ENCODE results near the gene RBM33. TPM values are rescaled to one million over a fixed set of nuclear protein-coding genes. Genes with fewer than 3 reads are reported as not detected.

The RBM33 gene
- total RNA-seq, 1 donor from 2014 or later, result 73.2 TPM

DNA sequence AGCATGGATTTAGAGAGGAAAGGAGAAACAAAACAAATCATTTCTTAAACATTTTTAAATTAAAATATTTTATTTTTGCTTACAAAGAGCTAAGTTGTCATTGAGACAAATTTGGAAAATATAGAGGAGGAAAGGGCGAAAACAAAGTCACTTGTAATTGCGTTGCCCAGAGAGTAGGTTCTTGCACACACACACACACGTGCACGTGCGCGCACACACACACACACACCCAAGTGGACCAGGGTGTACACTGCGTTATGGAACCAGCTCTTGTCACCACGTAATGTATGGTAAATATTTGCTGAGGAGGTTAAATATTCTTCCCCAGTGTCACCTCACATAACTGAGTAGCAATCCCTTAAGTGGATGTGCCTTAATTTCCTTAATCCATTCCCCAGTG, 146.2 kb downstream of the RBM33 start:
- Mint-ChIP-seq H3K27me3 (ENCODE audit: low read depth) (peaks cover 43% of the 10 kb centered on the region), H3K4me3 (peak overlapping the region; percentile 54), H3K36me3 (ENCODE audit: low read depth) (peaks cover 10% of the 10 kb centered on the region), H3K9me3 (no peaks in the 10 kb centered on the region), H3K27ac (ENCODE audit: unreplicated experiment) (no peak overlapping the region), H3K4me1 (peaks cover 9% of the 10 kb centered on the region)
- TF ChIP-seq, protein P1, sequence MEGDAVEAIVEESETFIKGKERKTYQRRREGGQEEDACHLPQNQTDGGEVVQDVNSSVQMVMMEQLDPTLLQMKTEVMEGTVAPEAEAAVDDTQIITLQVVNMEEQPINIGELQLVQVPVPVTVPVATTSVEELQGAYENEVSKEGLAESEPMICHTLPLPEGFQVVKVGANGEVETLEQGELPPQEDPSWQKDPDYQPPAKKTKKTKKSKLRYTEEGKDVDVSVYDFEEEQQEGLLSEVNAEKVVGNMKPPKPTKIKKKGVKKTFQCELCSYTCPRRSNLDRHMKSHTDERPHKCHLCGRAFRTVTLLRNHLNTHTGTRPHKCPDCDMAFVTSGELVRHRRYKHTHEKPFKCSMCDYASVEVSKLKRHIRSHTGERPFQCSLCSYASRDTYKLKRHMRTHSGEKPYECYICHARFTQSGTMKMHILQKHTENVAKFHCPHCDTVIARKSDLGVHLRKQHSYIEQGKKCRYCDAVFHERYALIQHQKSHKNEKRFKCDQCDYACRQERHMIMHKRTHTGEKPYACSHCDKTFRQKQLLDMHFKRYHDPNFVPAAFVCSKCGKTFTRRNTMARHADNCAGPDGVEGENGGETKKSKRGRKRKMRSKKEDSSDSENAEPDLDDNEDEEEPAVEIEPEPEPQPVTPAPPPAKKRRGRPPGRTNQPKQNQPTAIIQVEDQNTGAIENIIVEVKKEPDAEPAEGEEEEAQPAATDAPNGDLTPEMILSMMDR (conservative IDR thresholded peaks at IDR 0.05), result no peak
- DNase-seq (ENCODE audit: low read depth, low spot score), result no peak

GRCh38 chr7:155791214-155791737, 146.8 kb downstream of the RBM33 start:
- H3K4me3 Mint-ChIP-seq, result peak overlapping the region; percentile 54
- H3K9me3 Mint-ChIP-seq, result no peaks in the 10 kb centered on the region
- DNase-seq (ENCODE audit: low read depth, low spot score), result no peak
- H3K4me1 Mint-ChIP-seq, result peaks cover 6% of the 10 kb centered on the region
- peaks cover 43% of the 10 kb centered on the region for H3K27me3 Mint-ChIP-seq (ENCODE audit: low read depth)
- peaks cover 5% of the 10 kb centered on the region for H3K36me3 Mint-ChIP-seq (ENCODE audit: low read depth)
- no peak overlapping the region for H3K27ac Mint-ChIP-seq (ENCODE audit: unreplicated experiment)
- TF ChIP-seq, protein P1 (conservative IDR thresholded peaks at IDR 0.05), result no peak

DNA sequence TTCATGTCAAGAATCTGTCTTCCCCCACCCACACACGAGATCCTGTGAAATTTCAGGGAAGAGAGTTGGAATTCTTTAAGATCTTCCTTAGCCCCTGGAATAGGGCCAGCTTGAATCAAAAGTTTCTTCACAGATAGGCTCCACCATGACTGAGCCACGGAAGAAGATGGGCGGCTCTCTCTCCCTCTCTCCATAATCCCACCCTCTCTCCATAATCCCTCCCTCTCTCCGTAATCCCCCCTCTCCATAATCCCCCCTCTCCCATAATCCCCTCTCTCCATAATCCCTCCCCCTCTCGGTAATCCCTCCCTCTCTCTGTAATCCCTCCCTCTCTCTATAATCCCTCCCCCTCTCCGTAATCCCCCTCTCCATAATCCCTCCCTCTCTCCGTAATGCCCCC, 147.4 kb downstream of the RBM33 start:
- TF ChIP-seq, protein P1 (conservative IDR thresholded peaks at IDR 0.05), result no peak
- Mint-ChIP-seq H3K27ac (ENCODE audit: unreplicated experiment) (no peak overlapping the region), H3K27me3 (ENCODE audit: low read depth) (peaks cover 40% of the 10 kb centered on the region), H3K4me1 (peaks cover 5% of the 10 kb centered on the region), H3K9me3 (no peaks in the 10 kb centered on the region), H3K4me3 (no peak overlapping the region), H3K36me3 (ENCODE audit: low read depth) (peaks cover 5% of the 10 kb centered on the region)
- no peak for DNase-seq (ENCODE audit: low read depth, low spot score)

GRCh38 chr7:155792315-155792960, 148.0 kb downstream of the RBM33 start:
- DNase-seq (ENCODE audit: low read depth, low spot score), result no peak
- Mint-ChIP-seq H3K4me1 (peaks cover 5% of the 10 kb centered on the region), H3K27me3 (ENCODE audit: low read depth) (peaks cover 38% of the 10 kb centered on the region), H3K27ac (ENCODE audit: unreplicated experiment) (no peak overlapping the region), H3K36me3 (ENCODE audit: low read depth) (peaks cover 5% of the 10 kb centered on the region), H3K4me3 (no peak overlapping the region), H3K9me3 (no peaks in the 10 kb centered on the region)
- TF ChIP-seq, protein P1 (conservative IDR thresholded peaks at IDR 0.05), result no peak

DNA sequence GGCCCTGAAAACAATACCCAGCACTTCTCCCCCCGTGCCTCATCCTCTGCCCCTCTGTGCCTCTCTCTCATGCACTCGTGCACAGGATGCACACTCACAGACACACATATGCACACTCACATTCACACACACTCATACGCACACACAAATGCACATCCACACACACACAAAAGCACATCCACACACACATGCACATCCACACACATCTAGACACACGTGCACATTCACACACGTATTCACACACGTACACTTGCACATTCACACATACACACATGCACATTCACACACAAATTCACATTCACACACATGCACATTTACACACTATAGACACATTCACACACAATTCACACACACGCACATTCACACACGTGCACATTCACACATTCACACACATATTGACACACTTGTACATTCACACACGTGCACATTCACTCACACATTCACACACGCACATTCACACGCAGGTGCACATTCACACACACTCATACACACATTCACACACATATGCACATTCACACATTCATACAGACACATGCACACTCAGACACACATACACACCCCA, 148.6 kb downstream of the RBM33 start:
- Mint-ChIP-seq H3K27ac (ENCODE audit: unreplicated experiment) (no peak overlapping the region), H3K9me3 (no peaks in the 10 kb centered on the region), H3K27me3 (ENCODE audit: low read depth) (peaks cover 33% of the 10 kb centered on the region), H3K4me3 (no peak overlapping the region), H3K36me3 (ENCODE audit: low read depth) (peaks cover 5% of the 10 kb centered on the region), H3K4me1 (no peaks in the 10 kb centered on the region)
- TF ChIP-seq, protein P1 (conservative IDR thresholded peaks at IDR 0.05), result no peak
- no peak for DNase-seq (ENCODE audit: low read depth, low spot score)

Data from neural crest cell (in vitro differentiated cells).